Left ventricle myocardium inferior (tissue), 1 donor: ENCODE results near the gene DYNLRB1. TPM values are rescaled to one million over a fixed set of nuclear protein-coding genes. Genes with fewer than 3 reads are reported as not detected.

Experiments
- DNase-seq: peaks from one replicate; pipeline ENCODE4 v3.0.0-alpha.2; 2020
- H3K27ac ChIP-seq: fragments of 200-600 bp; replicated peaks from 2 replicates; pipeline ENCODE4 v1.8.0; 2021
- H3K27me3 ChIP-seq: fragments of 200-600 bp; 2 replicates; pipeline ENCODE4 v1.8.0; 2021; ENCODE audit warnings: low read depth
- H3K36me3 ChIP-seq: fragments of 200-600 bp; 2 replicates; pipeline ENCODE4 v1.8.0; 2021
- H3K4me1 ChIP-seq: fragments of 200-600 bp; 2 replicates; pipeline ENCODE4 v1.8.0; 2021
- H3K4me3 ChIP-seq: fragments of 200-600 bp; 2 replicates; pipeline ENCODE4 v1.8.0; 2021; ENCODE audit warnings: mild to moderate bottlenecking, moderate library complexity
- H3K9me3 ChIP-seq: fragments of 200-600 bp; replicated peaks from 2 replicates; pipeline ENCODE4 v1.8.0; 2021
- intact Hi-C: fragments of 100-400 bp; cut with micrococcal nuclease; formaldehyde crosslinking; loops from one replicate; pipeline ENCODE4 v1.11.0; 2022
- long read RNA-seq: library from polyadenylated mRNA; unstranded; transcript quantifications from one replicate; pipeline ENCODE4 v2.0.0, GENCODE V29; 2021
- total RNA-seq: library from RNA; stranded (reverse); fragmentation: NEBNext Ultra II Directional; extraction: Animal tissue kit (Norgen Biotek cat#: 25700); gene quantifications from one replicate; pipeline ENCODE4 v1.2.1, GENCODE V29; 2021
- TF ChIP-seq, protein P1 (sequence below): fragments of 200-600 bp; IDR thresholded peaks from 2 replicates; pipeline ENCODE4 v1.8.0; 2021; ENCODE audit warnings: antibody characterized with exemption, mild to moderate bottlenecking, borderline replicate concordance
- donor health status: DM: no; HTN: yes; CAD: no; lungs with severe emphysema.

DYNLRB1 gene
- total RNA-seq = 166 TPM
- long read RNA-seq, transcript DYNLRB1-202 (4 exons, 675 nt) = major isoform, 28 of 43 reads
- long read RNA-seq, partial matches to known transcripts = 11 of 43 reads
- long read RNA-seq, other reads (novel, unspliced or antisense) = 3 of 43 reads

DNA sequence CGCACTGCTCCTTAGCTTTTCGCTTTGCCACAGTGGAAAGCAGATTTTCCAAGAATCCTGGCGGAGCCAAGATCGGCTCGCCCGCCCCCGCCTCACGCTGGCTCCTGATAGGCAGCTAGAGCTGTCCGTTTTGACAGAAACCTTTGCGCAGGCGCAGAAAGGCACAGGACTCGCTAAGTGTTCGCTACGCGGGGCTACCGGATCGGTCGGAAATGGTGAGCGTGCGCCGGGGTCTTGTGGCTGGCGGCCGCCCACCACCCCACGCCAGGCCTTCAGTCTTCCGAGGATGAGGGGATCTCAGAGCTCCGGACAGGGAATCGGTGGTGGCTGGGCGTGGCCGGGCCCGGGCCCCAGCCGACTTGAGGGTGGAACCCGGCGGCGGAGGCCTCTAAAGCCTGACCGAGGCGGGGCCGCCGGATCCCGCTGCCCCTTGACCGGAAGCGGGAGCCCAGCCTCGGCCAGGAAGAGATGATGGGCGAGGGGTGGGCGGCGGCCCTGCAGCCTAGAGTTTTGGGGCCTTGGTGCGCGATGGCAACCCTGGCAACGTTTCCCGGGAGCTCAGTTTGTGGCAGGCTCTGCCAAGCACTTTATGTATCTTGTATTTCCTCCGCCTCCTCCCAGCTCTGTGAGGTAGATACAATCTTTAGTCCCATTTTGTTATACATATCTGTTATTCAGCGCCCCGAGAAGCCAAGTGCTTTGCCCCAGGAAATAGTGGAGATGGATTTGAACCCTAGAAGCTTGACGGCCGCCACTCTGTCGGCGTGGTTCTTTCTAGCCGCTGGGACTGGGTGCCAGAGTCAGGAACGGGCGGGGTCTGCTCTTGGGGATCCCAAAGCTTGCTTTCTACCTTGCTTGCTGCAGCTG, at the start of gene DYNLRB1:
TSS of gene DYNLRB1 (plus strand) at position 176 of the 867 bp plus-strand sequence. CDS start at position 213, 37 bp downstream.
- TF ChIP-seq, protein P1, sequence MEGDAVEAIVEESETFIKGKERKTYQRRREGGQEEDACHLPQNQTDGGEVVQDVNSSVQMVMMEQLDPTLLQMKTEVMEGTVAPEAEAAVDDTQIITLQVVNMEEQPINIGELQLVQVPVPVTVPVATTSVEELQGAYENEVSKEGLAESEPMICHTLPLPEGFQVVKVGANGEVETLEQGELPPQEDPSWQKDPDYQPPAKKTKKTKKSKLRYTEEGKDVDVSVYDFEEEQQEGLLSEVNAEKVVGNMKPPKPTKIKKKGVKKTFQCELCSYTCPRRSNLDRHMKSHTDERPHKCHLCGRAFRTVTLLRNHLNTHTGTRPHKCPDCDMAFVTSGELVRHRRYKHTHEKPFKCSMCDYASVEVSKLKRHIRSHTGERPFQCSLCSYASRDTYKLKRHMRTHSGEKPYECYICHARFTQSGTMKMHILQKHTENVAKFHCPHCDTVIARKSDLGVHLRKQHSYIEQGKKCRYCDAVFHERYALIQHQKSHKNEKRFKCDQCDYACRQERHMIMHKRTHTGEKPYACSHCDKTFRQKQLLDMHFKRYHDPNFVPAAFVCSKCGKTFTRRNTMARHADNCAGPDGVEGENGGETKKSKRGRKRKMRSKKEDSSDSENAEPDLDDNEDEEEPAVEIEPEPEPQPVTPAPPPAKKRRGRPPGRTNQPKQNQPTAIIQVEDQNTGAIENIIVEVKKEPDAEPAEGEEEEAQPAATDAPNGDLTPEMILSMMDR = no peak
- Histone ChIP-seq H3K27me3 (no peaks in the 10 kb centered on the region), H3K27ac (peak within 1 kb of the TSS; percentile 97), H3K4me3 (peak within 1 kb of the TSS; percentile 87), H3K9me3 (no peaks in the 10 kb centered on the region), H3K36me3 (peaks cover 4% of the 10 kb centered on the region), H3K4me1 (peaks cover 84% of the 10 kb centered on the region)
- DNase-seq = peak; percentile 97
- intact Hi-C loops = no loop called here

DNA sequence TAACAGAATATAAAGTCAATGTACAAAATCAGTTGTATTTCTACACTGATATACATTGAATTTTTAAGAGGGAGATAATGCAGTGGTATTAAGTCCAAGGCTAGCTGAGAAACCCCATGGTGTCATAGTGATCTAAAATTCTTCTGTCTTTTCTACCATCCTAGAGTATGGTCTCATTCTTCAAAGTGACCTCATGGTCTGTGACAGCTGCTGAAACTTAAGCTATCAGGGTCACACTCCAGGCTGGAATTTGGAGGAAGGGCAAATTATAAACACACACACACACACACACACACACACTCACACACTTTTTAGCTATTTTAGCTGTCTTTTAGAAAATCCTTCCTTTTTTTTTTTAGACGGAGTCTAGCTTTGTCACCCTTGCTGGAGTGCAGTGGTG, 47.3 kb upstream of the DYNLRB1 start:
- DNase-seq = no peak
- Histone ChIP-seq H3K9me3 (no peaks in the 10 kb centered on the region), H3K27me3 (no peaks in the 10 kb centered on the region), H3K27ac (no peak overlapping the region), H3K4me3 (no peak overlapping the region), H3K4me1 (peaks cover 24% of the 10 kb centered on the region), H3K36me3 (peaks cover 26% of the 10 kb centered on the region)
- TF ChIP-seq, protein P1 = no peak
- intact Hi-C loops = no loop called here

- Histone ChIP-seq H3K36me3 (peaks cover 27% of the 10 kb centered on the region), H3K27ac (peak overlapping the region; percentile 10), H3K27me3 (no peaks in the 10 kb centered on the region), H3K9me3 (no peaks in the 10 kb centered on the region), H3K4me3 (no peak overlapping the region), H3K4me1 (peaks cover 31% of the 10 kb centered on the region)
- no peak for DNase-seq
- intact Hi-C loops = loop anchor here (10.0 kb wide), 1 partner anchor 158 kb away; no protein-coding TSS in a partner anchor
- TF ChIP-seq, protein P1 = no peak
These were observed 43.8 kb upstream of the DYNLRB1 start for GRCh38 chr20:34472246-34472925.

DNA sequence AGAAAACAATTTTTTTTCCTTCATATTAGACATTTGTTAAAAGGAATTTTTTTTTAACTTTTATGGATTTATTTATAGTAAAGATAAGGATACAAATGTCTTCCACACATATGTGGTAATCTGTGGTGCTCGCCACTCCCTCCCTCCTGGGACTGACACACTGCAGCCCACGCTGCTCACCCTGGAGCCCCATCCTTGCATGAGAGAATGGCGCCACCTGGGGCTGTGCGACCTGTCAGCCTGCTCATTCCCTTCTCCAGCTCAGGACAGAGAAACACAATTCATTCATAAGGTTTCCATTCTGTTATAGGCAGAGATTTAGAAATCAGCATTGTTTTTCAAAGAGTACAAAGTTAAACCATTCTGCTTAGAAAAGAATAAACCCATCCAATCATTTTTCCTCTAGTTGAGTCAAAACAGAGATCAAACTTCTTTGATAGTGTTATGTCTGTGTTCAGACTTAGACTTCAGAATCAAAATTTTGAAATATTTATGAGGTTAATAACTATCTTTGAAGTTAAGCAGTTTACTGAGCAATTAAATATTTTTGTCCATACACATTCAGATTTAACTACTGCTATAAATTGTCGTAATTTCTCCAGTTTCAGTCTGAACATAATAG, 42.8 kb upstream of the DYNLRB1 start:
- H3K27me3 ChIP-seq = no peaks in the 10 kb centered on the region
- DNase-seq = peak; percentile 38
- peaks cover 33% of the 10 kb centered on the region for H3K36me3 ChIP-seq
- peak overlapping the region; percentile 10 for H3K27ac ChIP-seq
- TF ChIP-seq, protein P1 = peak; percentile 48
- no peak overlapping the region for H3K4me3 ChIP-seq
- intact Hi-C loops = loop anchor here (10.0 kb wide), 1 partner anchor 159 kb away; no protein-coding TSS in a partner anchor
- H3K4me1 ChIP-seq = peaks cover 31% of the 10 kb centered on the region
- H3K9me3 ChIP-seq = no peaks in the 10 kb centered on the region
